Measurements from ENCODE around the gene GPR6. TPM values are rescaled to one million over a fixed set of nuclear protein-coding genes. Genes with fewer than 3 reads are reported as not detected.

GPR6 gene
- total RNA-seq, 1 donor from 2014 or later = not detected

DNA sequence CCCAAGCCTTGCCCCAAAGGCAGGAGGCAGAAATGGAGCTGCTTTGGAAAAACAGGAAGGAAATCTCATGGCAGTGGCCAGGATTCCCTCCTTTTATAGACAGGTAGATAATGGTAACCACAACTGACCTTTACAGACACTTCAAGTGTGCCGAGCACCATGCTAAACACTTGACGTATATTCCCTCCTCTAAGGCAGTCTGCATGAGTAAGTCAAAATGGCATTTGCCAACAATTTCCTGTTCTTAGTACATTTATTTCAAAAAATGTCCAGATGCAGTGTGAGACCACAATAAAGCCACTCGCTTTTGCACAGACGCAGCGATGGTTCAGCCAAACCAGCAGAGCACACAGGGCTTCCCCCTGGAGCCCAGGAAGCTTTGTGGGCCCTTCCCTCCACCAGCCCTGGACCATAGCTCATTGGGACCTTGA is 16.5 kb upstream of the GPR6 start:
- Mint-ChIP-seq H3K4me3 (ENCODE audit: unreplicated experiment) (no peak overlapping the region), H3K27ac (ENCODE audit: unreplicated experiment) (no peak overlapping the region), H3K4me1 (ENCODE audit: low read depth, unreplicated experiment) (no peaks in the 10 kb centered on the region), H3K36me3 (ENCODE audit: unreplicated experiment) (peaks cover 7% of the 10 kb centered on the region), H3K9me3 (ENCODE audit: unreplicated experiment) (no peaks in the 10 kb centered on the region), H3K27me3 (ENCODE audit: unreplicated experiment) (no peaks in the 10 kb centered on the region)
- no peak for DNase-seq
- TF ChIP-seq, protein P1, sequence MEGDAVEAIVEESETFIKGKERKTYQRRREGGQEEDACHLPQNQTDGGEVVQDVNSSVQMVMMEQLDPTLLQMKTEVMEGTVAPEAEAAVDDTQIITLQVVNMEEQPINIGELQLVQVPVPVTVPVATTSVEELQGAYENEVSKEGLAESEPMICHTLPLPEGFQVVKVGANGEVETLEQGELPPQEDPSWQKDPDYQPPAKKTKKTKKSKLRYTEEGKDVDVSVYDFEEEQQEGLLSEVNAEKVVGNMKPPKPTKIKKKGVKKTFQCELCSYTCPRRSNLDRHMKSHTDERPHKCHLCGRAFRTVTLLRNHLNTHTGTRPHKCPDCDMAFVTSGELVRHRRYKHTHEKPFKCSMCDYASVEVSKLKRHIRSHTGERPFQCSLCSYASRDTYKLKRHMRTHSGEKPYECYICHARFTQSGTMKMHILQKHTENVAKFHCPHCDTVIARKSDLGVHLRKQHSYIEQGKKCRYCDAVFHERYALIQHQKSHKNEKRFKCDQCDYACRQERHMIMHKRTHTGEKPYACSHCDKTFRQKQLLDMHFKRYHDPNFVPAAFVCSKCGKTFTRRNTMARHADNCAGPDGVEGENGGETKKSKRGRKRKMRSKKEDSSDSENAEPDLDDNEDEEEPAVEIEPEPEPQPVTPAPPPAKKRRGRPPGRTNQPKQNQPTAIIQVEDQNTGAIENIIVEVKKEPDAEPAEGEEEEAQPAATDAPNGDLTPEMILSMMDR (IDR thresholded peaks at IDR 0.05; ENCODE audit: partially characterized antibody, unreplicated experiment) = no peak

DNA sequence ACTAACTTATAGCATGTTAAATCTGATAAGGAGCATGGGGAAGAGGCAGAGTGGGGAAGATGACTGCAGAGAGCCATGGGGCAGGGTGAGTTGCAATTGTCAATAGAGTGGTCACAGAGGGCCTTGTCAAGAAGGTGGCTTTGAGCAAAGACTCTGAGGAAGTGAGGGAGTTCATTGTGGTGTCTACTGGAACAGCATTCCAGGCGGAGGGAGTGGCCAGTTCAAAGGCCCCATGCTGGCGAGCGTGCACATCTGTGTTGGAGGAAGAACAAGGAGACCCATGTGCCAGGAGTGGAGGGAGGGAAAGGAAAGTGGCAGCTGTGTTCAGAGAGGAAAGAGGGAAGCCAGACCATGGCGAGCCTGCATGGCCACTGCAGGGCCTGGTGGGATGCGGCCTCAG is 15.8 kb upstream of the GPR6 start:
- H3K36me3 Mint-ChIP-seq (ENCODE audit: unreplicated experiment) = peaks cover 7% of the 10 kb centered on the region
- H3K27me3 Mint-ChIP-seq (ENCODE audit: unreplicated experiment) = no peaks in the 10 kb centered on the region
- no peaks in the 10 kb centered on the region for H3K4me1 Mint-ChIP-seq (ENCODE audit: low read depth, unreplicated experiment)
- no peak overlapping the region for H3K4me3 Mint-ChIP-seq (ENCODE audit: unreplicated experiment)
- TF ChIP-seq, protein P1 (IDR thresholded peaks at IDR 0.05; ENCODE audit: partially characterized antibody, unreplicated experiment) = no peak
- H3K9me3 Mint-ChIP-seq (ENCODE audit: unreplicated experiment) = no peaks in the 10 kb centered on the region
- H3K27ac Mint-ChIP-seq (ENCODE audit: unreplicated experiment) = no peak overlapping the region
- DNase-seq = no peak

DNA sequence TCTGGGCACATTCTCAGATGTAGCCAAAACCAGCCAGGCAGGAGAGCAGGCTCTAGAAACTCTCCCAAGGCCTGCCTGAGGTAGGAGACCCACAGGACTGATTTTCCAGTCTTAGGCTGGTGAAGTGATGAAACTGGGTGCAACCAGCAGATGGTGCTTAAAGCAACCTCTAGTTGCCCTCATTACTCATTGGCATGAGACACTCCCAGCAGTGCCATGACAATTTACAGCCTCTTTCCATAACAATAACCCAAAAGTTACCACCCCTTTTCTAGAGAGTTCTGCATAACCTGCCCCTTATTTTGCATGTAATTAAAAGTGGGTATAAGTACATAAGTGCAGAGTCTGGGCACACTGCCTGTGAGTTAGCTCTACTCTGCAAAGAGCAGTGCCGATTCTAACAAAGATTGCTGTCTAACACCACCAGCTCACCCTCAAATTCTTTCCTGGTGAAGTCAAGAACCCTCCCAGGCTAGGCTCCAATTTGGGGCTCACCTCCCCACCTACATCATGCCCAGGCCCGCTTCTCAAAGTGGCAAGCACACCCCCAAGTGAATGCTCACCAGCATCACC is 14.4 kb upstream of the GPR6 start:
- H3K4me1 Mint-ChIP-seq (ENCODE audit: low read depth, unreplicated experiment) = no peaks in the 10 kb centered on the region
- H3K27me3 Mint-ChIP-seq (ENCODE audit: unreplicated experiment) = no peaks in the 10 kb centered on the region
- no peak overlapping the region for H3K27ac Mint-ChIP-seq (ENCODE audit: unreplicated experiment)
- H3K9me3 Mint-ChIP-seq (ENCODE audit: unreplicated experiment) = no peaks in the 10 kb centered on the region
- H3K4me3 Mint-ChIP-seq (ENCODE audit: unreplicated experiment) = no peak overlapping the region
- no peak for DNase-seq
- peaks cover 7% of the 10 kb centered on the region for H3K36me3 Mint-ChIP-seq (ENCODE audit: unreplicated experiment)
- TF ChIP-seq, protein P1 (IDR thresholded peaks at IDR 0.05; ENCODE audit: partially characterized antibody, unreplicated experiment) = no peak

DNA sequence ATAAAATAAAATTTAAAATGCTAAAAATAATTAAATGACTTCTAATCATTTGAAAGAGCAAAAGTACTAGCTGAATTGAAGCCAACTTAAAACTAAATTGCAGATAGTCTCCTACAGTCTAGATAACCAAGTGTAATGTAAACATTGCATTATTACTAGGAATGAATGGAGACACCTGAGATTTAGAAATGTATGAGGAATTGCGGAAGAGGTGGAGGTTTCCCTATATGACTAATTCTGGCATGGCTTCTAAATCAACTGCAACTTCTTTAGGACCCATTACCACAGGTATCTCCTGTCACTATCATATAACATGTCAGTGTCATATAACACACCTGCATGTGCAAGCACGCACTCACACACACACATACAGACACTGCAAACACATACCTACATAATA is 13.2 kb upstream of the GPR6 start:
- Mint-ChIP-seq H3K4me3 (ENCODE audit: unreplicated experiment) (no peak overlapping the region), H3K36me3 (ENCODE audit: unreplicated experiment) (peaks cover 7% of the 10 kb centered on the region), H3K4me1 (ENCODE audit: low read depth, unreplicated experiment) (no peaks in the 10 kb centered on the region), H3K9me3 (ENCODE audit: unreplicated experiment) (no peaks in the 10 kb centered on the region), H3K27ac (ENCODE audit: unreplicated experiment) (no peak overlapping the region), H3K27me3 (ENCODE audit: unreplicated experiment) (peaks cover 2% of the 10 kb centered on the region)
- TF ChIP-seq, protein P1 (IDR thresholded peaks at IDR 0.05; ENCODE audit: partially characterized antibody, unreplicated experiment) = no peak
- DNase-seq = no peak

DNA sequence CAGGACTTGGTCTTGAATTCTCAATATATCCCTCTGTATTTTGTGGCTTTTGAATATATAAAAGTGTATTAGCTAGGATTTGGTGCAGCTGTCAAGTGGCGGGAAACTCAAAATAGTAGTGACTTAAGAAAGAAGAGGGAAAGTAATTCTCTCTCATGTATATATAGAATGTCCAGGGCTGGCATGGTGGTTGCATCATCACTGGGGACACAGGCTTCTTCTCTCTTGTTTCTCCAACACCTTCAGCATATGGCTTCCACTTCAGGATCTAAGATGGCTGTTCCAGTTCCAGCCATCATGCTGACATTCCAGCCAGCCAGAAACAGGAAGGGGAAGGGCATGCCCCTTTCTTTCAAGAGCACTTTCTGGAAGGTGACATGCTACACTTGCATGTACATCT is 11.8 kb upstream of the GPR6 start:
- Mint-ChIP-seq H3K36me3 (ENCODE audit: unreplicated experiment) (peaks cover 7% of the 10 kb centered on the region), H3K4me1 (ENCODE audit: low read depth, unreplicated experiment) (no peaks in the 10 kb centered on the region)

More for the DNA sequence above, 11.8 kb upstream of the GPR6 start:
- Mint-ChIP-seq H3K27ac (ENCODE audit: unreplicated experiment) (no peak overlapping the region), H3K4me3 (ENCODE audit: unreplicated experiment) (no peak overlapping the region), H3K9me3 (ENCODE audit: unreplicated experiment) (no peaks in the 10 kb centered on the region), H3K27me3 (ENCODE audit: unreplicated experiment) (peaks cover 2% of the 10 kb centered on the region)
- DNase-seq = no peak
- TF ChIP-seq, protein P1 (IDR thresholded peaks at IDR 0.05; ENCODE audit: partially characterized antibody, unreplicated experiment) = no peak

Measured in glutamatergic neuron (in vitro differentiated cells).